Subcutaneous adipose tissue (tissue), 4 donors: ENCODE measurements around the gene PTPN13. TPM values are rescaled to one million over a fixed set of nuclear protein-coding genes. Genes with fewer than 3 reads are reported as not detected.

ENCODE experiments used
- total RNA-seq, 4 donors: library from RNA; depleted of rRNA; stranded (reverse); fragments of >200 nt; gene quantifications; one replicate each; pipeline ENCODE4 v1.1.0, GENCODE V29; 2016
- TF ChIP-seq, protein P1 (sequence below): fragments of 450-650 bp; IDR thresholded peaks from one replicate; pipeline ENCODE4 v1.5.1; 2016; ENCODE audit warnings: low read depth, mild to moderate bottlenecking, control low read depth, antibody characterized with exemption, moderate library complexity

PTPN13 gene
- total RNA-seq, 4 donors from 2014 or later: 28.6 to 37.5 (median 33.0) TPM

DNA sequence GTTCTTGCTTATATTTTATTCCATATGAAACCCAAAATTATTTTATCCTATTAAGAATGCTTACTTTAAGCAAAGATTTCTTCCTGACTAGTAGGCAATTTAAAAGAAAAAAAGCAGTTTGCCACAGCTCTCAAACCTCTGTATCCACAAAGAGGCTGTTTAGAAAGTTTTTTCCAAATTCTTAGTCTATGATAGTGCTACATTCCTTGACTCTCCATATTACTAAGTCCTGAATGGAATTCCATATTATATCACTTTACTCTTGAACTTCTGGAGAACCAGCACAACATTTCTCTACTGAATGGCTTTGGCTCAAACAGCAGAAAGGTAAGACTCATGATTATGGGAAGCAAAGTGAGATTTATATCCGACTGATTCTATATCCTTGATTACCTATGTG, 246.7 kb downstream of the PTPN13 start:
- TF ChIP-seq, protein P1, sequence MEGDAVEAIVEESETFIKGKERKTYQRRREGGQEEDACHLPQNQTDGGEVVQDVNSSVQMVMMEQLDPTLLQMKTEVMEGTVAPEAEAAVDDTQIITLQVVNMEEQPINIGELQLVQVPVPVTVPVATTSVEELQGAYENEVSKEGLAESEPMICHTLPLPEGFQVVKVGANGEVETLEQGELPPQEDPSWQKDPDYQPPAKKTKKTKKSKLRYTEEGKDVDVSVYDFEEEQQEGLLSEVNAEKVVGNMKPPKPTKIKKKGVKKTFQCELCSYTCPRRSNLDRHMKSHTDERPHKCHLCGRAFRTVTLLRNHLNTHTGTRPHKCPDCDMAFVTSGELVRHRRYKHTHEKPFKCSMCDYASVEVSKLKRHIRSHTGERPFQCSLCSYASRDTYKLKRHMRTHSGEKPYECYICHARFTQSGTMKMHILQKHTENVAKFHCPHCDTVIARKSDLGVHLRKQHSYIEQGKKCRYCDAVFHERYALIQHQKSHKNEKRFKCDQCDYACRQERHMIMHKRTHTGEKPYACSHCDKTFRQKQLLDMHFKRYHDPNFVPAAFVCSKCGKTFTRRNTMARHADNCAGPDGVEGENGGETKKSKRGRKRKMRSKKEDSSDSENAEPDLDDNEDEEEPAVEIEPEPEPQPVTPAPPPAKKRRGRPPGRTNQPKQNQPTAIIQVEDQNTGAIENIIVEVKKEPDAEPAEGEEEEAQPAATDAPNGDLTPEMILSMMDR: no peak

DNA sequence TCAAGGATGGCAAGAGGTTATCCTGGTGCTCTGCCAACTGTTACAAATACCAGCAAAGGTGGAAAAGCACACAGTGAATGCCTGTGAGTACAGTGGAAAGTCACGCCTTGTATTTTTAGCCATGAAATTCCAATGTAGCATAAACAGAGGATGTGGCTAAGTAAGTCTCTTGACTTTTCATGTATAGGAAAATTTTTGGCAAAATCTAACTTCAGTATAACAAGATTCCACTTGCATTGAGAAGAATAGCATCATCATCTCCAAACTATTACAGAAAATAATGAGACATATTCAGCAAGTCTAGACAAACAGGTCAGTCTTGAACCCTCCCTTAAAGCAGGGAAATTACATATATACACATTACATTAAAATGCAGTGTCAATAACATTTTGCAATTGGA, 247.2 kb downstream of the PTPN13 start:
- TF ChIP-seq, protein P1: no peak

DNA sequence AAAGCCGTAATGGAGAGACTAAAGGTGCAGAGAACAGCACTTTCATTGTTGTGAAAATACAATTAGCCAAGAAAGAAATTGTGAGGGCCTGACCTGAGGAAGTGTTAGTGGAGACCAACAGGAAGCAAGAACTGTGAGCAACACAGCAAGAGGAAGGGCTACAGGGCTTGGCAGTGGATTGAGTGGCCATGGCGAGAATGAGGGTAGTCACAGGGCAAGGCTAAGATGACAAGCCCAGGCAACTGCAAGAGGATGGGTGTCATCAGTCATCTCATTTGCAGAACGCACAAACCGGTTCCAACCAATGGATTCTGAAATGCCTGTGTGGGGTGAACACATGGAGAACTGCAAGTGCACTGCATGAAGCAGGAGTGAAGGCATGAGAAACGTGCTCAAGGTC, 251.5 kb downstream of the PTPN13 start:
- TF ChIP-seq, protein P1: no peak

DNA sequence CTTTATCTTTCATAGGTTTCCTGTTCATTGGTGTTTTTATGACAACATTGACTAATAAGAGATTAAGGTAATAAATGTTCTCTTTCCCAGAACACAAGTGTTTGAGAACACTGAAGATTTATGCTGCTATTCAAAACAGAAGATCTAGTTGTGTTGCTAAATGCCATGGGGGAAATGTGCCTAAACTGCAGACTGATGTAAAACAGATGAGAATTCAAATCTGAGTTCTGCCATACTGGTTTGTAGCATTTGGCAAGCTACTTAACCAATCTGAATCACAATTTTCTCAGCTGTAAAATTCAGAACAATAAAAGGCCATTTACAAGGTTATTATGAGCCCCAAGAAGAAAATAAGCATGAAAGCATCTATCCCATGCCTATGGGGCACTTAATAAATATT, 252.8 kb downstream of the PTPN13 start:
- TF ChIP-seq, protein P1: no peak

DNA sequence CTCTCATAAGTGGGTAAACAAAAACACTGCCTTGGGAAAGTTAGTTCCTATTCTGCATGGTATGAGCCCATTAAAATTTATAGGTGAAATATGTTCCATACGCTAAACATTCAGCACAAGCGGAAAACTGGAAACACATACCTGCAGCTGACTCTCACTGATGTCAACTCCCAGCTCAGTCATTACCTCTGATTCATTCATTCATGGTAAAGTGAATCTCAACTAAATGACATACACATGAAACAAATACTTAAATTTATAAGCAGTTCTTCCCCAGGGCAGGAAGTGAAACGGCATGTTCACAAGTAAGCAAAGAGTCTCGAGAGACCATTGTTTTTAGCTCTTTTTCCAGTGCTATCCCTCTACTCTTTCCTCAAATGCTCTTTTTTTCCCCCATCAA, 253.5 kb downstream of the PTPN13 start:
- TF ChIP-seq, protein P1: no peak

DNA sequence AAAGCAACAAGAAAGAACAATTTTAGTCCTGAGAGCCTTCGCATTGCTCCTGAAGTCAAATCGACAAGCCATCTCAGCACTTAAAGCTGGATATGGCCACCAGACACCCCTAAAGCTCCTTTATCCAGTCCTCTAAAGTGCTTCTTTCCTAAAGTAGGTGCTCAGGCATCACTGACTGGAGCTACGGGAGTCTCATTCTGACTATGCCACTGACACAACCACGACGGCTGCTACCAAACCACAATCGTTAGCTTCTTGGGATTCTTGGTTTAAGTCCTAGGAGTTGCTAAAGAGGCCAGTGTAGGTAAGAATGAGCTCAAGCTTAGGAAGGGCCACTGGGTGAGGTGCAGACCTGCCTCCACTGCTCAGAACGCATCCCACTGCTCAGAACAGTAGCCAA, 254.0 kb downstream of the PTPN13 start:
- TF ChIP-seq, protein P1: no peak

DNA sequence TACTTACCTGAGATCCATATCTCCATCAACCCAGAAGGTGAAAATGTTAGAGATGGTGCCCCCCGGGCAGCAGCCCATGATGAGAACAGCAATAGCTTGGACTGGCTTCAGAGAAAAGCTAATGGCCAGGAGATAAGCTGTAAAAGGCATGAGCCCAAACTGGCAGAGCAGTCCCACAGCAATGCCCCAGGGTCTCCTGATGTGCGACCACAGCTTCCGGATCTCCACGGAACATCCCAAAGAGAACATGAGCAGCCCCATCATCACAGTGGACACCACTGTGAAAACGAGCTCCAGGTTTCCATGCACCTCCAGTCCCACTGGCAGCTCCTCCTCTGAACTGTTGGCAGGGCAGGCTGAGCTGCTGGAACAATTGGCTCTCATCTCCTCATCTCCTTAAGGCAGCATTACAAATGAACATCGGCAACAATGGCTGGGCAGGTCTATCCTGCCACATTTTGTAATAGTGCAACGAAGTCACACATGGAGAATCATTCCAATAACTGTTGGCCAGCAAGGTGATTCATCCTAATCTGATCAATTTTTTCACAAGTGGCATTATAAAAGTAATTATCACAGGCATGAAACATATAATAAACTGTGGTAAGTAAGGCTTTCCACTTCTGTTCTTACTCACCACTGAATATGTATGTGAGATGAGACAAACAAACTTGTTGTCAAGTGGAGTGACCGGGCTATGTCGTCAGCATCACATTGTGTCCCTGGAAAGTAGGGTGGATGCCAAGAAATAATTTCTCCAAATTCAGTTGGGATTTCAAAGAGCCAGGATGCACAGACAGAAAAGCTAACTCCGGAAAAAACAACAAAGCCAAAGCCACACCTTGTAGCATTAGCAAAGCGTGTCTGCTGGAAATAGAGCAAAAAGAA, 254.9 kb downstream of the PTPN13 start, which contains the start of gene SLC10A6:
Gene SLC10A6 (minus strand): TSS at position 653 of the 888 bp plus-strand sequence. CDS start 269 bp downstream, at position 384.
- TF ChIP-seq, protein P1: no peak
